HepG2 (cell line): Measurements from ENCODE around the gene ASTN2. TPM values are rescaled to one million over a fixed set of nuclear protein-coding genes. Genes with fewer than 3 reads are reported as not detected.

Source experiments
- CC2D1A ChIP-seq: sonication (generic); formaldehyde crosslinking; IDR thresholded peaks from 2 replicates; pipeline ENCODE4 v1.8.1; 2023; ENCODE audit warnings: mild to moderate bottlenecking, missing genetic modification reagents
- DRAP1 ChIP-seq: IDR thresholded peaks from 2 replicates; pipeline ENCODE4 v1.6.1; 2016; ENCODE audit warnings: missing genetic modification reagents, missing compliant biosample characterization
- HNRNPH1 ChIP-seq: fragments of 200-400 bp; formaldehyde crosslinking; optimal IDR thresholded peaks from 2 replicates; pipeline ENCODE3; 2017; ENCODE audit warnings: mild to moderate bottlenecking, low read depth, low read length
- IKZF5 ChIP-seq: IDR thresholded peaks from 2 replicates; pipeline ENCODE4 v1.6.1; 2018; ENCODE audit warnings: missing genetic modification reagents, mild to moderate bottlenecking, missing compliant biosample characterization
- JUN ChIP-seq: sonication (generic); formaldehyde crosslinking; IDR thresholded peaks from 2 replicates; pipeline ENCODE4 v1.4.0; 2020; ENCODE audit warnings: mild to moderate bottlenecking, missing genetic modification reagents
- KLF12 ChIP-seq: sonication (generic); formaldehyde crosslinking; IDR thresholded peaks from 2 replicates; pipeline ENCODE4 v1.4.0; 2020; ENCODE audit warnings: missing genetic modification reagents, borderline replicate concordance
- NR0B2 ChIP-seq: sonication (generic); formaldehyde crosslinking; IDR thresholded peaks from 2 replicates; pipeline ENCODE4 v1.4.0; 2020; ENCODE audit warnings: mild to moderate bottlenecking, missing genetic modification reagents
- PHF21A ChIP-seq: sonication (generic); formaldehyde crosslinking; IDR thresholded peaks from 2 replicates; pipeline ENCODE4 v1.5.0; 2020; ENCODE audit warnings: mild to moderate bottlenecking, missing genetic modification reagents
- SMARCC2 ChIP-seq: fragments of 450-650 bp; IDR thresholded peaks from 2 replicates; pipeline ENCODE4 v1.6.1; 2017; ENCODE audit warnings: antibody characterized with exemption, mild to moderate bottlenecking
- SMARCE1 ChIP-seq: fragments of 450-650 bp; IDR thresholded peaks from 2 replicates; pipeline ENCODE4 v1.6.1; 2017; ENCODE audit warnings: borderline replicate concordance
- SYNCRIP ChIP-seq: fragments of 200-400 bp; formaldehyde crosslinking; IDR thresholded peaks from 2 replicates; pipeline ENCODE4 v1.6.1; 2018; ENCODE audit warnings: mild to moderate bottlenecking, low read depth, low read length; ENCODE audit not compliant: insufficient read depth
- TCF12 ChIP-seq, 2 experiments: fragments of 450-650 bp in 1 of 2; sonication (generic) in 1 of 2; formaldehyde crosslinking in 1 of 2; IDR thresholded peaks; 2 replicates each; pipeline versions ENCODE4 v1.6.1 to v1.8.0; 2017 to 2022; ENCODE audit warnings: antibody characterized with exemption in 1 of 2, mild to moderate bottlenecking in 1 of 2, missing genetic modification reagents in 1 of 2, moderate library complexity in 1 of 2
- TCF7 ChIP-seq: sonication (generic); IDR thresholded peaks from 2 replicates; pipeline ENCODE4 v1.6.1; 2016; ENCODE audit warnings: antibody characterized with exemption, low read depth
- TSC22D2 ChIP-seq: sonication (generic); formaldehyde crosslinking; IDR thresholded peaks from 2 replicates; pipeline ENCODE4 v1.5.1; 2020; ENCODE audit warnings: missing genetic modification reagents, mild to moderate bottlenecking, borderline replicate concordance
- ZBTB46 ChIP-seq: sonication (generic); formaldehyde crosslinking; IDR thresholded peaks from 2 replicates; pipeline ENCODE4 v1.4.0; 2020; ENCODE audit warnings: mild to moderate bottlenecking, missing genetic modification reagents, borderline replicate concordance
- ZGPAT ChIP-seq: IDR thresholded peaks from 2 replicates; pipeline ENCODE4 v1.6.1; 2016; ENCODE audit warnings: mild to moderate bottlenecking
- ZMYM4 ChIP-seq: sonication (generic); formaldehyde crosslinking; IDR thresholded peaks from 2 replicates; pipeline ENCODE4 v1.8.1; 2023; ENCODE audit warnings: mild to moderate bottlenecking, missing genetic modification reagents
- ZNF207 ChIP-seq: fragments of 450-650 bp; IDR thresholded peaks from 2 replicates; pipeline ENCODE4 v1.6.1; 2016; ENCODE audit warnings: antibody characterized with exemption, borderline replicate concordance
- ZNF292 ChIP-seq: sonication (generic); formaldehyde crosslinking; IDR thresholded peaks from 2 replicates; pipeline ENCODE4 v1.8.1; 2022; ENCODE audit warnings: mild to moderate bottlenecking, low read depth, missing genetic modification reagents, borderline replicate concordance
- ZNF468 ChIP-seq: sonication (generic); formaldehyde crosslinking; IDR thresholded peaks from 2 replicates; pipeline ENCODE4 v1.8.0; 2022; ENCODE audit warnings: mild to moderate bottlenecking, moderate library complexity, missing genetic modification reagents
- ZNF512 ChIP-seq: sonication (generic); formaldehyde crosslinking; IDR thresholded peaks from 2 replicates; pipeline ENCODE4 v1.4.0; 2020; ENCODE audit warnings: mild to moderate bottlenecking, missing genetic modification reagents
- polyA plus RNA-seq, 8 experiments: library from polyadenylated mRNA; depleted of rRNA in 3 of 8; stranded (reverse) in 7 of 8; unstranded in 1 of 8; fragments of >200 nt; fragmentation: Illumina TruSeq in 4 of 8; extraction: Trizol in 4 of 8; gene quantifications; 2 replicates each; pipeline versions ENCODE4 v1.2.1 to v1.2.3, GENCODE V29; 2011 to 2016; ENCODE audit warnings: low read depth in 4 of 8, missing spikeins in 1 of 8, mixed read lengths in 1 of 8; ENCODE audit not compliant: insufficient read depth in 1 of 8
- total RNA-seq, 5 experiments: library from RNA; depleted of rRNA; stranded (reverse); fragments of >200 nt; fragmentation: Illumina TruSeq; extraction: Trizol; gene quantifications; 2 replicates each; pipeline ENCODE4 v1.2.3, GENCODE V29; 2016; ENCODE audit warnings: low read depth in 1 of 5

ASTN2 gene
- total and polyA plus RNA-seq, 2 of the 13 experiments (the other 11 are each of a cell fraction or from before 2014, with no cell fraction given): 5.2 to 13.5 TPM

GRCh38 chr9:116566677-116567488 is 848.0 kb downstream of the ASTN2 start (continued):
- peak; percentile 83 for TF ChIP-seq ZMYM4
- TF ChIP-seq ZNF292 (CRISPR knock-in tag): no peak
- peak; percentile 50 for TF ChIP-seq ZGPAT (CRISPR knock-in tag)
- no peak for TF ChIP-seq ZBTB46 (CRISPR knock-in tag)
- TF ChIP-seq ZNF512: no peak
- no peak for TF ChIP-seq TSC22D2 (CRISPR knock-in tag)
- TF ChIP-seq ZNF468 (CRISPR knock-in tag): no peak
- peak; percentile 42; the same call in 1 of the 2 replicates for TF ChIP-seq DRAP1 (CRISPR knock-in tag)
- TF ChIP-seq PHF21A (CRISPR knock-in tag): peak; percentile 78
- no peak for TF ChIP-seq CC2D1A (CRISPR knock-in tag)
- TF ChIP-seq SMARCC2: no peak
- TF ChIP-seq SMARCE1: no peak
- TF ChIP-seq IKZF5 (CRISPR knock-in tag): peak; percentile 61; the same call in 1 of the 2 replicates
- 0 out of 2 replicates have a peak, but pooled peaks have one; percentile 17 for TF ChIP-seq ZNF207
- no peak for TF ChIP-seq TCF12 (IDR thresholded peaks at IDR 0.05)
- TF ChIP-seq TCF12 (CRISPR knock-in tag; IDR thresholded peaks at IDR 0.05): no peak
- TF ChIP-seq KLF12 (CRISPR knock-in tag): no peak
- no peak for TF ChIP-seq HNRNPH1
- peak; percentile 41; the same call in 1 of the 2 replicates for TF ChIP-seq TCF7
- TF ChIP-seq SYNCRIP: no peak
- TF ChIP-seq JUN (CRISPR knock-in tag): no peak
- no peak for TF ChIP-seq NR0B2 (CRISPR knock-in tag)
